Adrenal gland (tissue), 12 donors: ENCODE data around the gene SHISA6. TPM values are rescaled to one million over a fixed set of nuclear protein-coding genes. Genes with fewer than 3 reads are reported as not detected.

Experiments used
- DNase-seq, 7 donors: peaks; one replicate each; pipeline ENCODE4 v3.0.0-alpha.2; 2019 to 2020
- H3K27ac ChIP-seq, 5 donors: fragments of 200-600 bp; sonication (generic) in 4 of 5; 1 replicate in 3 of 5; 2 replicates in 2 of 5; pipeline versions ENCODE4 v1.5.1 to v1.8.0; 2016 to 2020; ENCODE audit warnings: mild to moderate bottlenecking in 1 of 5
- H3K27me3 ChIP-seq: fragments of 200-600 bp; 2 replicates; pipeline ENCODE4 v1.8.0; 2021
- H3K36me3 ChIP-seq, 2 donors: fragments of 200-600 bp; replicated peaks in 1 of 2; 1 replicate in 1 of 2; 2 replicates in 1 of 2; pipeline versions ENCODE4 v1.5.1 to v1.8.0; 2018 to 2022
- H3K4me1 ChIP-seq, 2 donors: fragments of 200-600 bp; replicated peaks in 1 of 2; 1 replicate in 1 of 2; 2 replicates in 1 of 2; pipeline versions ENCODE4 v1.5.1 to v1.8.0; 2018 to 2021
- H3K4me3 ChIP-seq, 4 donors: fragments of 200-600 bp; sonication (generic) in 3 of 4; one replicate each; pipeline ENCODE4 v1.5.1; 2016 to 2018
- H3K9me3 ChIP-seq, 3 donors: fragments of 200-600 bp; sonication (generic) in 1 of 3; replicated peaks in 1 of 3; 1 replicate in 2 of 3; 2 replicates in 1 of 3; pipeline versions ENCODE4 v1.5.1 to v1.8.0; 2016 to 2021
- CTCF ChIP-seq, 6 experiments: fragments of 450-650 bp in 4 of 6; fragments of 200-600 bp in 2 of 6; sonication (generic) in 1 of 6; IDR thresholded peaks; 1 replicate in 5 of 6; 2 replicates in 1 of 6; pipeline versions ENCODE4 v1.5.1 to v1.8.0; 2016 to 2021; ENCODE audit warnings: antibody characterized with exemption in 6 of 6, mild to moderate bottlenecking in 2 of 6, moderate library complexity in 1 of 6
- POLR2A ChIP-seq, 2 donors: fragments of 450-650 bp; IDR thresholded peaks; one replicate each; pipeline ENCODE4 v1.6.1; 2017; ENCODE audit warnings: antibody characterized with exemption in 2 of 2, mild to moderate bottlenecking in 2 of 2, moderate library complexity in 1 of 2
- WGBS, 4 donors: extraction: QIAGEN DNeasy Blood & Tissue Kit in 2 of 4; methylation state at CpG; one replicate each; pipeline versions ENCODE4 v1.1.5 to v1.1.7; 2013 to 2017; 5-methylcytosine and 5-hydroxymethylcytosine counted together
- intact Hi-C, 2 donors: fragments of 100-400 bp; cut with DNase I; formaldehyde crosslinking; loops; one replicate each; pipeline versions ENCODE4 v1.14.1 to v1.15.0; 2022 to 2023
- polyA plus RNA-seq, 3 donors: library from polyadenylated mRNA; stranded (reverse); fragments of 200-250 nt in 2 of 3; fragments of 350-450 nt in 1 of 3; fragmentation: Illumina TruSeq in 1 of 3; extraction: RNeasy Lipid Tissue Mini Kit (QIAGEN cat#74804) in 1 of 3; gene quantifications; one replicate each; pipeline ENCODE4 v1.2.3, GENCODE V29; 2013 to 2014
- total RNA-seq, 9 donors: library from RNA; depleted of rRNA in 4 of 9; stranded (reverse); fragments of >200 nt in 4 of 9; fragments of 120-200 nt in 1 of 9; fragmentation: NEBNext Ultra II Directional in 1 of 9; extraction: Animal tissue kit (Norgen Biotek cat#: 25700) in 1 of 9; gene quantifications; one replicate each; pipeline versions ENCODE4 v1.1.0 to v1.2.4, GENCODE V29; 2013 to 2023
- donor health status: healthy with polysubstance abuse.
- donor health status: Bipolar disorder and iron deficiency.
- donor health status: DM: yes; HTN: yes; CAD: no.
- donor health status: DM: no; HTN: no; CAD: no.
- donor health status: DM: no; HTN: no; CAD: no.
- donor health status: DM: yes; HTN: yes; CAD: no.

Gene SHISA6
- total and polyA plus RNA-seq, 12 donors: 0.09 to 2.0 (median 0.57) TPM

- Histone ChIP-seq H3K4me1 (no peaks in the 10 kb centered on the region), H3K9me3 (no peaks in the 10 kb centered on the region), H3K27me3 (peaks cover 19% of the 10 kb centered on the region), H3K36me3 (no peaks in the 10 kb centered on the region), H3K4me3 (no peak overlapping the region), H3K27ac (no peak overlapping the region)
- TF ChIP-seq POLR2A (IDR thresholded peaks at IDR 0.05) (no peak), CTCF (IDR thresholded peaks at IDR 0.05) (no peak)
- no peak for DNase-seq
- WGBS, 4 donors: 52 to 60% (median 58%) methylated on average over 3 of the region's 3 CpGs
- intact Hi-C loops: no loop called here
Measured at GRCh38 chr17:11245791-11246190, 4.8 kb downstream of the SHISA6 start.

- intact Hi-C loops: no loop called here
- no peak for DNase-seq
- H3K27ac ChIP-seq: no peak overlapping the region
- H3K36me3 ChIP-seq: no peaks in the 10 kb centered on the region
- WGBS, 4 donors: 58 to 81% (median 72%) methylated on average over 7 of the region's 7 CpGs
- no peaks in the 10 kb centered on the region for H3K9me3 ChIP-seq
- TF ChIP-seq POLR2A (IDR thresholded peaks at IDR 0.05): no peak
- TF ChIP-seq CTCF (IDR thresholded peaks at IDR 0.05): no peak
- H3K4me3 ChIP-seq: no peak overlapping the region
- H3K27me3 ChIP-seq: no peaks in the 10 kb centered on the region
- no peaks in the 10 kb centered on the region for H3K4me1 ChIP-seq
Measured at GRCh38 chr17:11250161-11250560, 9.1 kb downstream of the SHISA6 start.

GRCh38 chr17:11251561-11252107 is 10.6 kb downstream of the SHISA6 start:
- no peak overlapping the region for H3K27ac ChIP-seq

GRCh38 chr17:11252146-11252545 is 11.1 kb downstream of the SHISA6 start:
- TF ChIP-seq POLR2A (IDR thresholded peaks at IDR 0.05) (no peak), CTCF (IDR thresholded peaks at IDR 0.05) (no peak)
- Histone ChIP-seq H3K27me3 (no peaks in the 10 kb centered on the region), H3K27ac (no peak overlapping the region), H3K9me3 (no peaks in the 10 kb centered on the region), H3K4me1 (no peaks in the 10 kb centered on the region), H3K36me3 (no peaks in the 10 kb centered on the region), H3K4me3 (no peak overlapping the region)
- intact Hi-C loops: no loop called here
- DNase-seq: no peak
- 68 to 72% (median 71%) methylated on average over 11 of the region's 11 CpGs for WGBS, 4 donors

More at GRCh38 chr17:11251561-11252107, 10.6 kb downstream of the SHISA6 start:
- WGBS, 4 donors: 60 to 67% (median 67%) methylated on average over 11 of the region's 11 CpGs
- Histone ChIP-seq H3K9me3 (no peaks in the 10 kb centered on the region), H3K4me1 (no peaks in the 10 kb centered on the region), H3K27me3 (no peaks in the 10 kb centered on the region), H3K36me3 (no peaks in the 10 kb centered on the region), H3K4me3 (no peak overlapping the region)
- TF ChIP-seq POLR2A (IDR thresholded peaks at IDR 0.05) (no peak), CTCF (IDR thresholded peaks at IDR 0.05) (no peak)
- DNase-seq: no peak
- intact Hi-C loops: no loop called here
